CD14-positive monocyte (primary cell): ENCODE measurements around the gene USP43. TPM values are rescaled to one million over a fixed set of nuclear protein-coding genes. Genes with fewer than 3 reads are reported as not detected.

Source experiments
- DNase-seq, 3 donors: peaks; one replicate each; pipeline ENCODE4 v3.0.0-alpha.2; 2011 to 2022
- H2AFZ ChIP-seq: 2 replicates; pipeline ENCODE4 v1.6.0; 2012; ENCODE audit warnings: mild to moderate bottlenecking, low read depth, low read length, inconsistent platforms; ENCODE audit not compliant: insufficient read depth, poor library complexity, severe bottlenecking
- H3K27ac ChIP-seq, 2 donors: 1 replicate in 1 of 2; 2 replicates in 1 of 2; pipeline ENCODE4 v1.5.1; 2012 to 2013; ENCODE audit warnings: low read length in 2 of 2, control low read depth in 1 of 2, inconsistent platforms in 1 of 2, low read depth in 1 of 2, mild to moderate bottlenecking in 1 of 2
- H3K27me3 ChIP-seq, 2 donors: one replicate each; pipeline versions ENCODE4 v1.6.0 to v1.6.1; 2011 to 2013; ENCODE audit warnings: low read length in 2 of 2; ENCODE audit not compliant: control insufficient read depth in 2 of 2, insufficient read depth in 2 of 2
- H3K36me3 ChIP-seq, 2 donors: replicated peaks in 1 of 2; 1 replicate in 1 of 2; 2 replicates in 1 of 2; pipeline versions ENCODE4 v1.5.1 to v1.6.1; 2012 to 2013; ENCODE audit warnings: low read length in 2 of 2, control low read depth in 1 of 2, inconsistent platforms in 1 of 2, mild to moderate bottlenecking in 1 of 2; ENCODE audit not compliant: insufficient read depth in 2 of 2, control insufficient read depth in 1 of 2
- H3K4me1 ChIP-seq, 2 donors: 1 replicate in 1 of 2; 2 replicates in 1 of 2; pipeline versions ENCODE4 v1.5.1 to v1.6.1; 2012 to 2013; ENCODE audit warnings: low read length in 2 of 2, control low read depth in 1 of 2, inconsistent platforms in 1 of 2, mild to moderate bottlenecking in 1 of 2, moderate library complexity in 1 of 2; ENCODE audit not compliant: insufficient read depth in 2 of 2, control insufficient read depth in 1 of 2
- H3K4me2 ChIP-seq: replicated peaks from 2 replicates; pipeline ENCODE3; 2012; ENCODE audit warnings: low read length, moderate library complexity, mild to moderate bottlenecking; ENCODE audit not compliant: poor library complexity, severe bottlenecking; ENCODE audit errors: extremely low read depth
- H3K4me3 ChIP-seq, 3 experiments: fragments of 200-600 bp in 1 of 3; sonication (generic) in 1 of 3; replicated peaks in 1 of 3; 1 replicate in 2 of 3; 2 replicates in 1 of 3; pipeline ENCODE4 v1.5.1; 2011 to 2013; ENCODE audit warnings: low read length in 3 of 3, mild to moderate bottlenecking in 3 of 3, control low read depth in 2 of 3, low read depth in 2 of 3, inconsistent platforms in 1 of 3, moderate library complexity in 1 of 3
- H3K79me2 ChIP-seq: 2 replicates; pipeline ENCODE4 v1.6.0; 2012; ENCODE audit warnings: mild to moderate bottlenecking, control low read depth, inconsistent platforms, low read length, moderate library complexity; ENCODE audit not compliant: insufficient read depth
- H3K9ac ChIP-seq: 2 replicates; pipeline ENCODE4 v1.6.0; 2017; ENCODE audit warnings: low read length, mild to moderate bottlenecking; ENCODE audit not compliant: insufficient read depth, poor library complexity, severe bottlenecking
- H3K9me3 ChIP-seq, 2 donors: replicated peaks in 1 of 2; 1 replicate in 1 of 2; 2 replicates in 1 of 2; pipeline versions ENCODE4 v1.5.1 to v1.6.1; 2012 to 2013; ENCODE audit warnings: low read length in 2 of 2, control low read depth in 1 of 2; ENCODE audit not compliant: control insufficient read depth in 1 of 2, insufficient read depth in 1 of 2
- H4K20me1 ChIP-seq: 2 replicates; pipeline ENCODE4 v1.6.0; 2012; ENCODE audit warnings: mild to moderate bottlenecking, low read length, control low read depth, moderate library complexity; ENCODE audit not compliant: insufficient read depth
- H3K27ac Mint-ChIP-seq, 7 donors: one replicate each; pipeline ENCODE4 v1.8.0; 2020; ENCODE audit warnings: mild to moderate bottlenecking in 7 of 7, mixed read lengths in 7 of 7, moderate library complexity in 6 of 7, inconsistent platforms in 2 of 7
- H3K27me3 Mint-ChIP-seq, 3 donors: one replicate each; pipeline ENCODE4 v1.8.0; 2021 to 2022; ENCODE audit warnings: low read depth in 3 of 3, mild to moderate bottlenecking in 3 of 3, mixed read lengths in 3 of 3, moderate library complexity in 3 of 3, inconsistent platforms in 1 of 3
- H3K36me3 Mint-ChIP-seq, 2 donors: one replicate each; pipeline ENCODE4 v1.8.0; 2020; ENCODE audit warnings: mixed read lengths in 2 of 2, inconsistent platforms in 1 of 2, mild to moderate bottlenecking in 1 of 2
- H3K4me1 Mint-ChIP-seq: one replicate; pipeline ENCODE4 v1.8.0; 2020; ENCODE audit warnings: mild to moderate bottlenecking, mixed read lengths
- H3K4me3 Mint-ChIP-seq, 2 donors: one replicate each; pipeline ENCODE4 v1.8.0; 2020; ENCODE audit warnings: mild to moderate bottlenecking in 2 of 2, mixed read lengths in 2 of 2, moderate library complexity in 1 of 2
- H3K9me3 Mint-ChIP-seq, 7 donors: one replicate each; pipeline ENCODE4 v1.8.0; 2020 to 2022; ENCODE audit warnings: mixed read lengths in 7 of 7, mild to moderate bottlenecking in 6 of 7, moderate library complexity in 6 of 7, inconsistent platforms in 2 of 7
- CTCF ChIP-seq: fragments of 200-600 bp; IDR thresholded peaks from one replicate; pipeline ENCODE4 v1.8.0; 2022; ENCODE audit warnings: antibody characterized with exemption, mild to moderate bottlenecking
- WGBS: methylation state at CpG from one replicate; pipeline ENCODE4 v1.1.5; 2013; ENCODE audit warnings: missing lambda C conversion rate; ENCODE audit not compliant: insufficient coverage; 5-methylcytosine and 5-hydroxymethylcytosine counted together
- intact Hi-C, 2 donors: fragments of 100-400 bp; cut with micrococcal nuclease; formaldehyde crosslinking; loops; one replicate each; pipeline versions ENCODE4 v1.15.0 to v1.15.1; 2023
- polyA plus RNA-seq, 3 donors: library from polyadenylated mRNA; depleted of rRNA in 1 of 3; unstranded in 2 of 3; stranded (reverse) in 1 of 3; fragments of 300-500 nt in 2 of 3; fragments of >200 nt in 1 of 3; fragmentation: Illumina TruSeq in 2 of 3; gene quantifications; 1 replicate in 2 of 3; 2 replicates in 1 of 3; pipeline ENCODE4 v1.2.3, GENCODE V29; 2012 to 2021

The USP43 gene
- polyA plus RNA-seq, 3 donors, result 0.05 to 0.57 TPM; not detected in 1

- no peak for DNase-seq
- intact Hi-C loops, result no loop called here
Measured at GRCh38 chr17:9766970-9767369, 121.7 kb downstream of the USP43 start.

GRCh38 chr17:9767432-9767991 is 122.2 kb downstream of the USP43 start:
- Histone ChIP-seq H3K27me3 (no peaks in the 10 kb centered on the region), H3K9ac (no peak overlapping the region), H3K9me3 (no peaks in the 10 kb centered on the region), H3K4me3 (no peak overlapping the region), H3K4me1 (no peaks in the 10 kb centered on the region), H3K36me3 (no peaks in the 10 kb centered on the region), H3K4me2 (no peak overlapping the region), H3K27ac (no peak overlapping the region), H4K20me1 (no peaks in the 10 kb centered on the region), H2AFZ (no peak overlapping the region), H3K79me2 (no peaks in the 10 kb centered on the region)
- no peaks in the 10 kb centered on the region for H3K9me3 Mint-ChIP-seq
- 91% methylated on average over 5 of the region's 7 CpGs for WGBS
- no peaks in the 10 kb centered on the region for H3K4me1 Mint-ChIP-seq
- DNase-seq, result no peak
- H3K27ac Mint-ChIP-seq, result no peak overlapping the region
- intact Hi-C loops, result no loop called here
- H3K36me3 Mint-ChIP-seq, result no peaks in the 10 kb centered on the region
- peaks cover 7 to 15% (median 14%) of the 10 kb centered on the region in 3 donors for H3K27me3 Mint-ChIP-seq
- no peak for TF ChIP-seq CTCF
- H3K4me3 Mint-ChIP-seq, result no peak overlapping the region

More at GRCh38 chr17:9766970-9767369, 121.7 kb downstream of the USP43 start:
- Histone ChIP-seq H3K4me3 (no peak overlapping the region), H3K9ac (no peak overlapping the region), H2AFZ (no peak overlapping the region), H3K27me3 (no peaks in the 10 kb centered on the region), H4K20me1 (no peaks in the 10 kb centered on the region), H3K27ac (no peak overlapping the region), H3K4me2 (no peak overlapping the region), H3K79me2 (no peaks in the 10 kb centered on the region), H3K36me3 (no peaks in the 10 kb centered on the region), H3K4me1 (no peaks in the 10 kb centered on the region), H3K9me3 (no peaks in the 10 kb centered on the region)
- no peaks in the 10 kb centered on the region for H3K36me3 Mint-ChIP-seq
- 65% methylated on average over 2 of the region's 5 CpGs for WGBS
- H3K4me3 Mint-ChIP-seq, result no peak overlapping the region
- H3K27me3 Mint-ChIP-seq, result peaks cover 9 to 15% (median 14%) of the 10 kb centered on the region in 3 donors
- TF ChIP-seq CTCF, result no peak
- no peak overlapping the region for H3K27ac Mint-ChIP-seq
- H3K9me3 Mint-ChIP-seq, result no peaks in the 10 kb centered on the region
- H3K4me1 Mint-ChIP-seq, result no peaks in the 10 kb centered on the region
